Measurements from ENCODE around the gene ADCY2.

ADCY2 gene

DNA sequence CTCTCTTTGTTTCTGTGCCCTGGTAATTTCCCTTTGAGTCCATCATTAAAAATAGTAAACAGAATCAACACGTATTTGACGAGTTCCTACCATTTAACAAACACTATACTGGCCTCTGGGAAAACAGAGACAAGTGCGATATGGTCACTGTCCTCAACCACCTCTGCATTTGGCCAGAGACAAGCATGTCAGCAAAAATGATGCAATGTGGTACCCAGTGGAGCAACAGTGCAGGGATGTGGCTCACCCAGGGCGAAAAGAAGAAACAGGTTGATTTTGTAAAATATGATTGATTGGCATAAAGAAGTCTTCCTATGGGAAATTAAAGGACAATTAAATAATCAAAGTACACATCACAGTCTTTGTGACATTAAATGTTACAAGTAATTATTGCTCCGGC is 355.9 kb downstream of the ADCY2 start (continued):
- TF ChIP-seq, protein P1, sequence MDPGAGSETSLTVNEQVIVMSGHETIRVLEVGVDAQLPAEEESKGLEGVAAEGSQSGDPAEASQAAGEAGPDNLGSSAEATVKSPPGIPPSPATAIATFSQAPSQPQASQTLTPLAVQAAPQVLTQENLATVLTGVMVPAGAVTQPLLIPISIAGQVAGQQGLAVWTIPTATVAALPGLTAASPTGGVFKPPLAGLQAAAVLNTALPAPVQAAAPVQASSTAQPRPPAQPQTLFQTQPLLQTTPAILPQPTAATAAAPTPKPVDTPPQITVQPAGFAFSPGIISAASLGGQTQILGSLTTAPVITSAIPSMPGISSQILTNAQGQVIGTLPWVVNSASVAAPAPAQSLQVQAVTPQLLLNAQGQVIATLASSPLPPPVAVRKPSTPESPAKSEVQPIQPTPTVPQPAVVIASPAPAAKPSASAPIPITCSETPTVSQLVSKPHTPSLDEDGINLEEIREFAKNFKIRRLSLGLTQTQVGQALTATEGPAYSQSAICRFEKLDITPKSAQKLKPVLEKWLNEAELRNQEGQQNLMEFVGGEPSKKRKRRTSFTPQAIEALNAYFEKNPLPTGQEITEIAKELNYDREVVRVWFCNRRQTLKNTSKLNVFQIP (CRISPR knock-in tag; IDR thresholded peaks at IDR 0.05; ENCODE audit: borderline replicate concordance, low read depth), result no peak
- TF ChIP-seq, protein P2, sequence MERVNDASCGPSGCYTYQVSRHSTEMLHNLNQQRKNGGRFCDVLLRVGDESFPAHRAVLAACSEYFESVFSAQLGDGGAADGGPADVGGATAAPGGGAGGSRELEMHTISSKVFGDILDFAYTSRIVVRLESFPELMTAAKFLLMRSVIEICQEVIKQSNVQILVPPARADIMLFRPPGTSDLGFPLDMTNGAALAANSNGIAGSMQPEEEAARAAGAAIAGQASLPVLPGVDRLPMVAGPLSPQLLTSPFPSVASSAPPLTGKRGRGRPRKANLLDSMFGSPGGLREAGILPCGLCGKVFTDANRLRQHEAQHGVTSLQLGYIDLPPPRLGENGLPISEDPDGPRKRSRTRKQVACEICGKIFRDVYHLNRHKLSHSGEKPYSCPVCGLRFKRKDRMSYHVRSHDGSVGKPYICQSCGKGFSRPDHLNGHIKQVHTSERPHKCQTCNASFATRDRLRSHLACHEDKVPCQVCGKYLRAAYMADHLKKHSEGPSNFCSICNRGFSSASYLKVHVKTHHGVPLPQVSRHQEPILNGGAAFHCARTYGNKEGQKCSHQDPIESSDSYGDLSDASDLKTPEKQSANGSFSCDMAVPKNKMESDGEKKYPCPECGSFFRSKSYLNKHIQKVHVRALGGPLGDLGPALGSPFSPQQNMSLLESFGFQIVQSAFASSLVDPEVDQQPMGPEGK (CRISPR knock-in tag; IDR thresholded peaks at IDR 0.05; ENCODE audit: borderline replicate concordance), result no peak

DNA sequence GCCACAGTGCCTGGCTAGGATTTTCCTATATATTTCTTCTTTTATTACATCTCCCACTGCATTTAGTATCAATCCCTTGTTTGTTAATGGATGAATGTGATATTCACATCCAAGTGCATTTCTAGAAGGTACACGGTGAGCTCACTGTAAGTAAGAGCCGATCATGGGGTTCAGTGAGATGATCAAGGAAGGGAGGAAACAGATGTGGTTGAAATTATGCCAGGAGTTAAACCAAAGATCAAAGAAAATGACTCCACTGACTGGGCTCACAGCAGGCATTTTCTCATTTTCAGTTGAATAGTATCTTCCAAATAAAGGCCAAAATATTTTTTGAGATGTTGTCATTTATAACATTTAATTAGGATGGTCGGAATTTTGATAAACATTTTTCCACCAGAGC is 357.2 kb downstream of the ADCY2 start:
- TF ChIP-seq, protein P3, sequence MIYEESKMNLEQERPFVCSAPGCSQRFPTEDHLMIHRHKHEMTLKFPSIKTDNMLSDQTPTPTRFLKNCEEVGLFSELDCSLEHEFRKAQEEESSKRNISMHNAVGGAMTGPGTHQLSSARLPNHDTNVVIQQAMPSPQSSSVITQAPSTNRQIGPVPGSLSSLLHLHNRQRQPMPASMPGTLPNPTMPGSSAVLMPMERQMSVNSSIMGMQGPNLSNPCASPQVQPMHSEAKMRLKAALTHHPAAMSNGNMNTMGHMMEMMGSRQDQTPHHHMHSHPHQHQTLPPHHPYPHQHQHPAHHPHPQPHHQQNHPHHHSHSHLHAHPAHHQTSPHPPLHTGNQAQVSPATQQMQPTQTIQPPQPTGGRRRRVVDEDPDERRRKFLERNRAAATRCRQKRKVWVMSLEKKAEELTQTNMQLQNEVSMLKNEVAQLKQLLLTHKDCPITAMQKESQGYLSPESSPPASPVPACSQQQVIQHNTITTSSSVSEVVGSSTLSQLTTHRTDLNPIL (CRISPR knock-in tag; IDR thresholded peaks at IDR 0.05; ENCODE audit: low read depth), result no peak
- TF ChIP-seq, protein P4, sequence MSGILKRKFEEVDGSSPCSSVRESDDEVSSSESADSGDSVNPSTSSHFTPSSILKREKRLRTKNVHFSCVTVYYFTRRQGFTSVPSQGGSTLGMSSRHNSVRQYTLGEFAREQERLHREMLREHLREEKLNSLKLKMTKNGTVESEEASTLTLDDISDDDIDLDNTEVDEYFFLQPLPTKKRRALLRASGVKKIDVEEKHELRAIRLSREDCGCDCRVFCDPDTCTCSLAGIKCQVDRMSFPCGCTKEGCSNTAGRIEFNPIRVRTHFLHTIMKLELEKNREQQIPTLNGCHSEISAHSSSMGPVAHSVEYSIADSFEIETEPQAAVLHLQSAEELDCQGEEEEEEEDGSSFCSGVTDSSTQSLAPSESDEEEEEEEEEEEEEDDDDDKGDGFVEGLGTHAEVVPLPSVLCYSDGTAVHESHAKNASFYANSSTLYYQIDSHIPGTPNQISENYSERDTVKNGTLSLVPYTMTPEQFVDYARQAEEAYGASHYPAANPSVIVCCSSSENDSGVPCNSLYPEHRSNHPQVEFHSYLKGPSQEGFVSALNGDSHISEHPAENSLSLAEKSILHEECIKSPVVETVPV (CRISPR knock-in tag; IDR thresholded peaks at IDR 0.05), result no peak
- TF ChIP-seq ZNF8 (CRISPR knock-in tag; IDR thresholded peaks at IDR 0.05) (no peak), BACH2 (CRISPR knock-in tag; IDR thresholded peaks at IDR 0.05; ENCODE audit: borderline replicate concordance) (no peak), TOX (CRISPR knock-in tag; IDR thresholded peaks at IDR 0.05; ENCODE audit: borderline replicate concordance) (no peak), ZFP30 (CRISPR knock-in tag; IDR thresholded peaks at IDR 0.05) (no peak), SNAI2 (CRISPR knock-in tag; IDR thresholded peaks at IDR 0.05) (no peak), RARB (CRISPR knock-in tag; IDR thresholded peaks at IDR 0.05) (no peak), PPARA (CRISPR knock-in tag; IDR thresholded peaks at IDR 0.05; ENCODE audit: borderline replicate concordance) (no peak), ARNTL (CRISPR knock-in tag; IDR thresholded peaks at IDR 0.05; ENCODE audit: borderline replicate concordance, low read depth) (no peak), ESRRG (CRISPR knock-in tag; IDR thresholded peaks at IDR 0.05) (no peak), TCF4 (CRISPR knock-in tag; IDR thresholded peaks at IDR 0.05; ENCODE audit: borderline replicate concordance) (no peak), GLIS3 (CRISPR knock-in tag; IDR thresholded peaks at IDR 0.05) (no peak), ISL1 (CRISPR knock-in tag; IDR thresholded peaks at IDR 0.05) (no peak), OSR1 (CRISPR knock-in tag; IDR thresholded peaks at IDR 0.05) (no peak), ZNF565 (CRISPR knock-in tag; conservative IDR thresholded peaks at IDR 0.05; ENCODE audit: low read depth) (no peak)
- TF ChIP-seq, protein P5, sequence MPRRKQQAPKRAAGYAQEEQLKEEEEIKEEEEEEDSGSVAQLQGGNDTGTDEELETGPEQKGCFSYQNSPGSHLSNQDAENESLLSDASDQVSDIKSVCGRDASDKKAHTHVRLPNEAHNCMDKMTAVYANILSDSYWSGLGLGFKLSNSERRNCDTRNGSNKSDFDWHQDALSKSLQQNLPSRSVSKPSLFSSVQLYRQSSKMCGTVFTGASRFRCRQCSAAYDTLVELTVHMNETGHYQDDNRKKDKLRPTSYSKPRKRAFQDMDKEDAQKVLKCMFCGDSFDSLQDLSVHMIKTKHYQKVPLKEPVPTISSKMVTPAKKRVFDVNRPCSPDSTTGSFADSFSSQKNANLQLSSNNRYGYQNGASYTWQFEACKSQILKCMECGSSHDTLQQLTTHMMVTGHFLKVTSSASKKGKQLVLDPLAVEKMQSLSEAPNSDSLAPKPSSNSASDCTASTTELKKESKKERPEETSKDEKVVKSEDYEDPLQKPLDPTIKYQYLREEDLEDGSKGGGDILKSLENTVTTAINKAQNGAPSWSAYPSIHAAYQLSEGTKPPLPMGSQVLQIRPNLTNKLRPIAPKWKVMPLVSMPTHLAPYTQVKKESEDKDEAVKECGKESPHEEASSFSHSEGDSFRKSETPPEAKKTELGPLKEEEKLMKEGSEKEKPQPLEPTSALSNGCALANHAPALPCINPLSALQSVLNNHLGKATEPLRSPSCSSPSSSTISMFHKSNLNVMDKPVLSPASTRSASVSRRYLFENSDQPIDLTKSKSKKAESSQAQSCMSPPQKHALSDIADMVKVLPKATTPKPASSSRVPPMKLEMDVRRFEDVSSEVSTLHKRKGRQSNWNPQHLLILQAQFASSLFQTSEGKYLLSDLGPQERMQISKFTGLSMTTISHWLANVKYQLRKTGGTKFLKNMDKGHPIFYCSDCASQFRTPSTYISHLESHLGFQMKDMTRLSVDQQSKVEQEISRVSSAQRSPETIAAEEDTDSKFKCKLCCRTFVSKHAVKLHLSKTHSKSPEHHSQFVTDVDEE (CRISPR knock-in tag; IDR thresholded peaks at IDR 0.05), result no peak
- TF ChIP-seq, protein P2 (CRISPR knock-in tag; IDR thresholded peaks at IDR 0.05; ENCODE audit: borderline replicate concordance), result no peak
- ATAC-seq, result no peak

DNA sequence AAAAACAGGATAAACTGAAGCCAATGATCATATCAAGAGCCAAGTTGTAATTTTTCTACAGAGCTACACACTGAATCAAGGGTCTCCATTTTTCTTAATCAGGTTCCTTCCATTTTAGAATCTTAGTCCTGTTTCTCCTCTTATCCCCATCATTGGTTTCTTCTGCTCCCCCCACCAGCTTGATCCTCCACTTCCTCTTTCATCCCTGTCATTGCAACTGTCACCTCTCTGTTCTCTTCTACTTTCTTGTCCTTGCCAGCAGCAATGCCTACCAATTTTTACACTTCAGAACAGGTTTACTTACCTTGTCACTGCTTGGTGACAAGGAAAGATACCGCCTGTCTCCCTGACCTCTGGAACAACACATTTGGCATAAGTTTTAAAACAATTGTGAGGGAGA is 357.7 kb downstream of the ADCY2 start:
- ATAC-seq, result no peak
- TF ChIP-seq ZNF70 (CRISPR knock-in tag; IDR thresholded peaks at IDR 0.05) (no peak), ZC3H10 (CRISPR knock-in tag; IDR thresholded peaks at IDR 0.05) (no peak), OSR1 (CRISPR knock-in tag; IDR thresholded peaks at IDR 0.05) (no peak), ISL1 (CRISPR knock-in tag; IDR thresholded peaks at IDR 0.05) (no peak), ZFP3 (CRISPR knock-in tag; IDR thresholded peaks at IDR 0.05) (no peak)
- TF ChIP-seq, protein P3 (CRISPR knock-in tag; IDR thresholded peaks at IDR 0.05; ENCODE audit: low read depth), result no peak

Measured in SK-N-SH treated with all-trans-retinoic acid at 6 μM for 48 hours (cell line).